ENCODE data around the gene NLGN2.

Gene NLGN2

GRCh38 chr17:7436556-7437368 is 29.1 kb downstream of the NLGN2 start:
- DNase-seq (ENCODE audit: low read depth in 1 of 2, low spot score in 1 of 2): peak; percentile 69 to 76

- DNase-seq (ENCODE audit: low read depth in 1 of 2, low spot score in 1 of 2): no peak
These were observed 29.8 kb downstream of the NLGN2 start for GRCh38 chr17:7437369-7437863.

- peak in 1 of 2 donors; percentile 64 for DNase-seq (ENCODE audit: low read depth in 1 of 2, low spot score in 1 of 2)
These were observed 30.4 kb downstream of the NLGN2 start for GRCh38 chr17:7437950-7438614.

- no peak for DNase-seq (ENCODE audit: low read depth in 1 of 2, low spot score in 1 of 2)
These were observed 31.2 kb downstream of the NLGN2 start for GRCh38 chr17:7438656-7439460.

GRCh38 chr17:7439462-7440112 is 31.9 kb downstream of the NLGN2 start, which contains the start of gene FGF11:
TSS of gene FGF11 (plus strand) at chr17:7439512. CDS start at chr17:7439621, 109 bp downstream.
- no peak for DNase-seq (ENCODE audit: low read depth in 1 of 2, low spot score in 1 of 2)

DNA sequence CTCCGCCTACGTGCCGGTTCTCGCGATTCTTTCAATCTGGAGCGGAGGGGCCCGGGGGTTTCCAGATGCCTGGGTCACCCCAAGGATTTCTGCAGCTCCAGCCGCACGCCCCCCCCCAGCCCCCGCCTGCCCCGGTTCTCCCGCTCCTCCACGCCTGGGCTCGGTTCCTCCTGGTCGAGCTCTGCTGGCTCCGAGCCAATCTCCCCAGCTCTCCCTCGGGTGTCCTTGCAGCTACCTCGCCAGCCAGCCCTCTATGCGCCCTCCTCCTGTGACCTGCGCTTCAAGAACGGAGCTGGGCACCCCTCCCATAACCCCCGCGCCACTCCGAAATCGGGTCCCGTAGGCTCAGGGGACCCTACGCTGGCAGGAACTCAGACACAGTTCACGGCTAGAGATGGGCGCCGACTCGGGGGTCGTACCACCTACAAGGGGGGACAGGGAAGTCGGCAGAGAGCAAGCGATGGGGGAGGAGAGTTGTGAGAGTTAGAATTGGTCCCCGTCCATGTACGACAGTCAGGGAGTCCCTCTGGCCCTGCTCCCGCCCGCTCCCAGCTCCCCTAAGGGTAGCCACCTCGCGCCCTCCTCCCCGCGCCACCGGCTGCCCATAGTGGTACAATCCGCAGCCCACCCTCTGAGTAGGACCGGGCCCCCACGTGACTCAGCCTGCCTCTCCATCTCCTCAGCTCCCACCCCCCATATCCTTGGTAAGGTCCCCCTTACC is 32.6 kb downstream of the NLGN2 start:
- DNase-seq (ENCODE audit: low read depth in 1 of 2, low spot score in 1 of 2): no peak

- no peak for DNase-seq (ENCODE audit: low read depth in 1 of 2, low spot score in 1 of 2)
These were observed 33.2 kb downstream of the NLGN2 start for GRCh38 chr17:7440834-7441195.

DNA sequence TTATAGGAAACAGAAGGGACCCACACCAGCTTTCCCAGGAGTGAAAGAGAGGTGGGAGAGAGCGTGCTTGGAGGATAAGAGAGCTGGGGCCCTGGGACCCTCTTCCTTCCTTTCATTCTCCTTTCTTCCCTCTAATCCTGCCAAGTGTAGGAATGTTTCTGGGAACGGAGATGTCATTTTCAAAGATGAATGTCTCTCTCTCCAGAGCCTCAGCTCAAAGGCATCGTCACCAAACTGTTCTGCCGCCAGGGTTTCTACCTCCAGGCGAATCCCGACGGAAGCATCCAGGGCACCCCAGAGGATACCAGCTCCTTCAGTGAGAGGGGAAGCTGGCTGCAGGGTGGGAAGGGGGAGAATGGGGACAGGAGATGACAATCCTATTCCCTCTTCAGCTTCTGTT is 33.6 kb downstream of the NLGN2 start:
- DNase-seq (ENCODE audit: low read depth in 1 of 2, low spot score in 1 of 2): no peak

DNA sequence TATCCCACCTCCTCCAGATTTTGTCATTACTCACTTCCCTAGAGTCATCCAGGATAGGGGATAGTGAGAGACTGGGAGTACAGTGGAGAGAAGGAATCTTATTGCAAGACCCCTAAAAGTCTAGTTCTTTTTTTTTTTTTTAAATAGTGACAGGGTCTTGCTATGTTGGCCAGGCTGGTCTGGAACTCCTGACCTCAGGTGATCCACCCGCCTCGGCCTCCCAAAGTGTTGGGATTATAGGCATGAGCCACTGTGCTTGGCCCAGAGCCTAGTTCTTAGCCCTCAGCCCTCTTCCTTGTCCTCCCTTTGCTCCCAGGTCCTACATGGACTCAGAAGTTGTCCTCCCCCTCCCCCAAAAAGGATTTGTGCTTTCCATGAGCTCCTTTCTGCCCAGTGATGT is 34.5 kb downstream of the NLGN2 start:
- no peak for DNase-seq (ENCODE audit: low read depth in 1 of 2, low spot score in 1 of 2)

DNA sequence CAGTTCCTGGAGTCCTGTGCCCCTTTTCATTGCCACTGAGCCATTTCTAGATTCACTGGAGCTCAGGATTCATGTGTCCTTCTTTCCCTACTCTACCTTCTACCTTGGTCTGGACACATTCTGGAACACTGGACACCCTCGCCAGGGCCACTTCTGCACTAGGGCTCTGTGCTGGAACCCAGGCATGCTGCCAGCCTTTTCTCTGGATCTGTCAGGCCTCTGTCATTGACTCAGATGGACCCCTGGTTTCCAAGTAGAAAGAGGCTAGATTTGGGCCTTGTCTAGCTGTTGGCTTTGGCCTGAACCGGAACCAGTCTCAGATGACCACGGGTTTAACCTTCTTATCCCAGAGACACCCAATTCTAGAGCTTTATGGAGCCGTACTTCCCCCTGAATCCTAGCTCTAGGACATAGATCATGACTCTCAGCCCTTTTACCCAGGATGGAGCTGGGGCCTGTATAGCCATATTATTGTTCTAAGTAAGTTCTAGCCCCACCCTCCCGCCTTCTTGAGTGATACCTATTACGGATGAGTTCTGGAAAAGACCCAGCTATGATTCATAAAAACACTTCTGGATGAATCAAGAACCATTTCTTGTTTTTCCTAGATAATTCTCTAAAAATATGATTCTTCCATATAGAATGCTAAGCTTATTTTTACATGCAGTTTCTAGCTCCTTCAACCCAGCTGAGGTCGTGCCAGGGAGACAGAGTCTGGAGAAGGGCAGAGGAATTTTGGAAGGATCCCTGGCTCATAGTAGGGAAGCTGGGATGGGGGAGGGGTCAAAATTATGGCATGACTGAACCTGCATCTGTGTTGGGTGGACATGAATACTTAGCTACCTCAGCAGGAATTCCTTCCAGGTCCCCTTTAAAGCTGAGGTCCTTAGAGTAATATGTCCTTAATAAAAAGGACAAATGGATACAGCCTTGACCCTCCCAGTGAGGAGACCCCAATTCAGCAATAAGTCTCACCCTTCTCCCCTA is 36.1 kb downstream of the NLGN2 start:
- DNase-seq (ENCODE audit: low read depth in 1 of 2, low spot score in 1 of 2): no peak

DNA sequence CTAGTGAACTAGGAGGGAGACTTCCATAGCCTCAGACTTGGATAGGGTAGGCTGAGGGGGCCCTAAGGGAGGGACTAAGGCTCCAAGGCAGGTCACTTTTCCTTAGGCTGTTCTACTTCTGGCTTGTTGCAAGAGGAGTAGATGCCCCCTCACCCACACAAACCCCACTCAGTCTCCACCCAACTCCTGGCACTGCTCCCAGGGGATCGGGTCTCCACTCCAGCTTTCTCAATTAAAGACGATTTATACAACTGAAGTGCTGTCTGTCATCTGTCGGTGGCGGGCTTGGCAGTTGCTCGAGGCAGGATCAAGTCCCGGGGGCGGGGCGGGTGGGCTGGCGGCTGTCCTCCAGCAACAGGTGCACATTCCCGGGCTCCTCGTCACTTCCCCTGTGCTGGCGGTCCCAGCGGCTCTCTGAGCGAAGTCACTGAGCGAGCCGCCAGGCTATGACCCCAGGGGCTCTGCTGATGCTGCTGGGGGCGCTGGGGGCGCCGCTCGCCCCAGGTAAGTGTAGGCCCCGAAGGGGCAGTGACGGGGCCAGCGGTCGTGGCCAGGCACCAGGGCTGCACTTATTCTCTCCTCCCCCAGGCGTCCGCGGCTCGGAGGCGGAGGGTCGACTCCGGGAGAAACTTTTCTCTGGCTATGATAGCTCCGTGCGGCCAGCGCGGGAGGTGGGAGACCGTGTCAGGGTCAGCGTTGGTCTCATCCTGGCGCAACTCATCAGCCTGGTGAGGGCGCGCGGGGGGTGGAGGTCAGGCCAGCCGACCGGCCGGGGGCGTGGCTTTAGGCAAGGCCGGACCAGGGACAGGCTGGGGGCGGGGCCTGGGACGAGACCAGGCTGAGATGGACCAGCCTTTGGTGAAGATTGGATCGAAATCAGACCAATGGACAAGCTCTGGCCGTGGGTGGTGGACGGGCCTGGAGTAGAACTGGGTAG is 37.3 kb downstream of the NLGN2 start, which contains the start of gene CHRNB1:
TSS of gene CHRNB1 (plus strand) at position 380 of the 937 bp plus-strand sequence. CDS start at position 447, 67 bp downstream.
- DNase-seq (ENCODE audit: low read depth in 1 of 2, low spot score in 1 of 2): no peak

DNA sequence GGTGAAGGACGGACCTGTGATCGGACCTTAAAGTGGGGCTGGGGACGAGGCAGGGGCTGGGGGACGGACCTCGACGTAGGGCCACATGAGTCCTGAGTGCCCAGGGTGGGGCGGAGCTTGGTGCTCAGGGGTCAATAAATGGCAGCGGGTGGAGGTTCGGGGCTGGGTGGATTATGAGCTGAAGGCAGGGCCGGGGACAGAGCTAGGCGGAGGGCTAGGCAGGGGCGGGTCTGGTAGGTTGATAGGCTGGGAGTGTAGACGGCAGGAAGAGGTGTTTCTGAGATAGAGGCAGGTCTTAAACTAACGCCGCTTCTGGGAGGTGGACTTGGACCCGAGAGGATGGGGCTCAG is 37.9 kb downstream of the NLGN2 start:
- no peak for DNase-seq (ENCODE audit: low read depth in 1 of 2, low spot score in 1 of 2)

DNA sequence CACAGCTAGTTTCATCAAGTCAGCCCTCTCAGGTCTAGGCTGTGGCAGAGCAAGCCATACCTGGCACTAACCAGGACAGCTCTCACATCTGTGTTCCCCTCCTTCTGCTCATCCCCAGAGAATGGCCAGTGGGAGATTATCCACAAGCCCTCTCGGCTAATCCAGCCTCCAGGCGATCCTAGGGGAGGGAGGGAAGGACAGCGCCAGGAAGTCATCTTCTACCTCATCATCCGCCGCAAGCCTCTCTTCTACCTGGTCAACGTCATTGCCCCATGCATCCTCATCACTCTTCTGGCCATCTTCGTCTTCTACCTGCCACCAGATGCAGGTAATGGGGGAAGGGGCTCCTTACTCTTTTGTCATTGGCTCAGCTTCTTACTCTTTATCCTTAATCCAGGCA is 40.8 kb downstream of the NLGN2 start:
- DNase-seq (ENCODE audit: low read depth in 1 of 2, low spot score in 1 of 2): no peak

DNA sequence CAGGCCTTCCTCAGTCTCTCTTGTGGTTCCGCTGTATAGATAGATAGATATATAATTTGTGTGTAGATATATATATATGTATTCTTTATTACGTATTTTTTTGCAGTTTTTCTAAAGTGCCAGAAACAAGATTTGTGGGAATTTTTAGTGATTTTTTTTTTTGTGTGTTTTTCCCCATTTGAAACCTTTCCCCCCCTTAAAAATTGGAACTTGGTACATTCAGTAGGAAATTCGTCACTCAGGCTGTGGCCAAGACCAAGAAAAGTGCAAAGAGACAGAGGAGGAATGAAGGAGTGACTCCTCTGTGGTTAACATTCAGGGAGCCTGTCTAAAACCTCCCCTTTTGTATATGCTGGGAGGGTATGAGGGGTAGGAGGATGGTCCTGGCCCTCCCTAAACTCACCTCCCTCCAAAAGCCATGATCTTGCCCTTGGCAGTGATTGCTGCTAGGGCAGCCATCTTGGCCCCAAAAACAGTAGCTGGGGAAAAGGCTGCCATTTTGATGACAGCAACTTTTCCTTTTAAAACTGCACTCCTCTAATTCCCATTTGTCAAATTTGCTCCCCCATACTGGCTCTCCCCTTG is 52.4 kb downstream of the NLGN2 start:
- DNase-seq (ENCODE audit: low read depth in 1 of 2, low spot score in 1 of 2): no peak

- DNase-seq (ENCODE audit: low read depth in 1 of 2, low spot score in 1 of 2): no peak
These were observed 53.4 kb downstream of the NLGN2 start for GRCh38 chr17:7460850-7461660.

DNA sequence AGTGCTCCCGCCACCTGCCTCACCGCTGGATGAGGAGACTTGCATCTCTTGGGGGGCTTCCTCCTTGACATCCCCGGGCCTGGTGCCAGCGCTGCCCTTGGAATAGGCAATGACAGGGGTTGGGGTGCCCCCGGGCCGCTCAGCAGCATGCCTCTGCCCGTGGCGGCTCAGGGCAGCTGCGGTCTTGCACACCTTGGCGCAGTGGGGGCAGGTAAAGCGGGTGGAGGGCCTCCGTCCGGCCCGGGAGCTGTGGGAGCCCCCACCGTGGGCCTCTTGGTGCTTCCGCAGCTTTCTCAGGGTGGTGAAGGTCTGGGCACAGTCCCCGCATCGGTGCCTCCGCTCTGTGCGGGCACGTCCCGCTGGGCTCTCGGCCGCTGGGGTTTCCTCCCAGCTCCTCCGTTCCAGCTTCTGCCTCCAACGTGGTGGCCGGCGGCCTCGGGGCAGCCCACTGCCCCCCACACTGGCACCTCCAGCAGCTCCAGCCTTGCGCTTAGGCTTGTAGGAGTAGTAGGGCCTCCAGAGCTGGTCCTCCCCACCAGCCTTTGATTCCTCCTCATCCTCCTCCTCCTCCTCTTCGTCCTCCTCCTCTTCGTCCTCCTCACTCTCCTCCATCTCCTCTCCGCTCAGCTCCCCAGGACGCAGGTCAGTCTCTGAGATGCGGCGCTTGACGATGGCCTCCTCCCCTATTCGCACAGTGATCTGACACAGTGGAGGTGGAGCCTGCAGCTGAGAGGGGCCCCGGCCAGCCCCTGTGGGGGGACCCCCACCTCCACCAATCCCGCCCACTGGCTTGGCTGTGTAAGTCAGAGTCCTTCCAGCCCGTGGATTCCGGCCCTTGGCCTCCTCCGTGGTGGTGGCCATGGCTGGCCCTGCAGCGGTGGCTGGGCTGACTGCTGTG is 55.1 kb downstream of the NLGN2 start:
- DNase-seq (ENCODE audit: low read depth in 1 of 2, low spot score in 1 of 2): no peak
